ENCODE results near the gene NCOA5.

DNA sequence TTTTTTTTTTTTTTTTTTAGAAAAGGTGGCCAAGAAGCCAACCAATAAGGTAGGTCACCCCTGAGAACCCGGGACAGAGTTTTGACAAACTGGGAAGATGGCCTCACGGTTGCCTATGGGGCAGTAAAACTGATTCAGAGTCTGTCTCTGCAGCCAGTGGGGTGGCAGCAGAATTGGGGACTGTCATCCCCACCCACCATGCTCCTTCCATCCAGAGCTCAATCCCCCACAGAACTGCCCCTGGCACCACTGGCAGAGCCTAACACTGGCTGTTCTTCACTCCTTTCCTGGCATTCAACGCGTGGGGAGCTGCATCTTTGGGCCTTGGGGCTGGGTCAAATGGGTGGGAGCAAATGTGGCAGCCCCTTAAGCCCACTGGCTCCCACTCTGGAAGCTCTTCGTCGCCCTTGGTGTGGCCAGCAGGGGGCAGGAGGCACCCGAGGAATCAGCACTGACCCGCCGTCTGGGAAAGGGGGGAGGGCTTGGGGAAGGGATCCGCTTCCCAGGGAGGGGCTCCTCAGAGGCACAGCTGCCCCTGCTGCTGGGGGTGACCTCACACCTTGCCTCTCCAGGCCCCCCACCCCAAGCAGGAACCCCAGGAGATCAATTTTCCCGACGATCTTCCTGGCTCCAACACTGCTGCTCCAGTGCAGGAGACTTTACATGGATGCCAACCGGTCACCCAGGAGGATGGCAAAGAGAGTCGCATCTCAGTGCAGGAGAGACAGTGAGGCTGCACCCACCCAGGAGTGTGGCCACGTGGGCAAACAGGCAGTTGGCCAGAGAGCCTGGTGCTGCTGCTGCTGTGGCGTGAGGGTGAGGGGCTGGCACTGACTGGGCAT is 38.8 kb upstream of the NCOA5 start:
- no peak for TF ChIP-seq IFI16 (CRISPR knock-in tag; IDR thresholded peaks at IDR 0.05)
- TF ChIP-seq, protein P1, sequence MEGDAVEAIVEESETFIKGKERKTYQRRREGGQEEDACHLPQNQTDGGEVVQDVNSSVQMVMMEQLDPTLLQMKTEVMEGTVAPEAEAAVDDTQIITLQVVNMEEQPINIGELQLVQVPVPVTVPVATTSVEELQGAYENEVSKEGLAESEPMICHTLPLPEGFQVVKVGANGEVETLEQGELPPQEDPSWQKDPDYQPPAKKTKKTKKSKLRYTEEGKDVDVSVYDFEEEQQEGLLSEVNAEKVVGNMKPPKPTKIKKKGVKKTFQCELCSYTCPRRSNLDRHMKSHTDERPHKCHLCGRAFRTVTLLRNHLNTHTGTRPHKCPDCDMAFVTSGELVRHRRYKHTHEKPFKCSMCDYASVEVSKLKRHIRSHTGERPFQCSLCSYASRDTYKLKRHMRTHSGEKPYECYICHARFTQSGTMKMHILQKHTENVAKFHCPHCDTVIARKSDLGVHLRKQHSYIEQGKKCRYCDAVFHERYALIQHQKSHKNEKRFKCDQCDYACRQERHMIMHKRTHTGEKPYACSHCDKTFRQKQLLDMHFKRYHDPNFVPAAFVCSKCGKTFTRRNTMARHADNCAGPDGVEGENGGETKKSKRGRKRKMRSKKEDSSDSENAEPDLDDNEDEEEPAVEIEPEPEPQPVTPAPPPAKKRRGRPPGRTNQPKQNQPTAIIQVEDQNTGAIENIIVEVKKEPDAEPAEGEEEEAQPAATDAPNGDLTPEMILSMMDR (IDR thresholded peaks at IDR 0.05 in 2 of 3, conservative IDR thresholded peaks at IDR 0.05 in 1 of 3; ENCODE audit: insufficient read depth in 2 of 3, low read depth in 1 of 3, low read length in 3 of 3), result peak; percentile 69 to 76 (median 75); a peak in 5 of 6 replicates
- no peak for TF ChIP-seq ATF1 (CRISPR knock-in tag; IDR thresholded peaks at IDR 0.05)
- no peak for TF ChIP-seq ATF1 (tag; IDR thresholded peaks at IDR 0.05)
- no peak for TF ChIP-seq NR1H2 (CRISPR knock-in tag; IDR thresholded peaks at IDR 0.05)
- TF ChIP-seq ZNF263 (CRISPR knock-in tag; IDR thresholded peaks at IDR 0.05; ENCODE audit: borderline replicate concordance), result no peak
